Muscle of leg (tissue), 11 donors: Measurements from ENCODE around the gene HOXC12. TPM values are rescaled to one million over a fixed set of nuclear protein-coding genes. Genes with fewer than 3 reads are reported as not detected.

Source experiments
- DNase-seq: peaks from one replicate; pipeline ENCODE4 v3.0.0; 2013
- H3K27ac ChIP-seq: one replicate; pipeline ENCODE4 v1.5.1; 2013; ENCODE audit warnings: mild to moderate bottlenecking, low read length, control low read depth
- H3K27me3 ChIP-seq: one replicate; pipeline ENCODE4 v1.6.1; 2013; ENCODE audit warnings: low read length; ENCODE audit not compliant: control insufficient read depth, insufficient read depth
- H3K36me3 ChIP-seq: one replicate; pipeline ENCODE4 v1.6.1; 2013; ENCODE audit warnings: low read length; ENCODE audit not compliant: control insufficient read depth, insufficient read depth
- H3K4me1 ChIP-seq: one replicate; pipeline ENCODE4 v1.6.1; 2013; ENCODE audit warnings: low read length; ENCODE audit not compliant: control insufficient read depth, insufficient read depth
- H3K4me3 ChIP-seq: one replicate; pipeline ENCODE4 v1.5.1; 2013; ENCODE audit warnings: low read length, control low read depth
- H3K9me3 ChIP-seq: replicated peaks from 2 replicates; pipeline ENCODE4 v1.6.1; 2013; ENCODE audit warnings: low read depth, low read length; ENCODE audit not compliant: control insufficient read depth
- WGBS: methylation state at CpG from one replicate; pipeline ENCODE4 v1.1.5; 2013; ENCODE audit warnings: missing lambda C conversion rate; ENCODE audit not compliant: insufficient coverage; 5-methylcytosine and 5-hydroxymethylcytosine counted together
- polyA plus RNA-seq, 8 donors: library from polyadenylated mRNA; unstranded; fragments of 120-200 nt; gene quantifications; one replicate each; pipeline versions ENCODE4 v1.2.1 to v1.2.3, GENCODE V29; 2013; ENCODE audit warnings: inconsistent platforms in 1 of 8, low replicate concordance in 1 of 8; ENCODE audit not compliant: insufficient read length in 8 of 8, insufficient read depth in 1 of 8
- total RNA-seq: library from RNA; stranded (reverse); fragments of 120-200 nt; gene quantifications from one replicate; pipeline ENCODE4 v1.2.4, GENCODE V29; 2013

The HOXC12 gene
- total and polyA plus RNA-seq, 9 donors, result 0.06 to 0.30 (median 0.08) TPM; not detected in 2

DNA sequence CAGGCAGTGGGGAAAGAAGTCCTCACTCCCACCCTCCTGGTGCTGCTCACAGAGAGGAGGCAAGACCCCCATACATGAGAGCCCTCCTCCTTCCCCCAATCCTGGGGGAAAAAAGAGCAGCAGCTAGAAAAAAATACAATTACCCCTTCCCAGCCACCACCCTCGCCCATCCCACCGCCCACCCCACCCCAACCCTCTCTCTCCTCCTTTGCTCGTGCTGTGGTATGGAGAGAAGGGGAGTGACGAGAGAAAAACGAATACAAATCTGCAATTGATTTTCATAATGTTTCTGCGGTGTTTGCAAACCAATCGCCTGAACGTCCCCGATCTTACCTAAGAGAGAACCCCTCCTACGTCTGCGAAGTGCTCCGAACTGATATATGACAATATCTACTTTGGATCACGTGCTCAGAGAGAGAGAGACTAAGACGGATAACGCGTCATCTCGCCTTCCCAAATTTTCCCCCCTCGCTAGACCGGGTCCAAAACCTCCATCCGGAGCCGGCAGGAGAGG is 18.1 kb downstream of the HOXC12 start, which contains the start of gene HOXC11:
Gene HOXC11, plus strand, starts transcription at position 405 of the 514 bp plus-strand sequence. CDS start 116 bp downstream, outside the sequence.
- Histone ChIP-seq H3K36me3 (no peaks in the 10 kb centered on the region), H3K4me3 (peak within 1 kb of the TSS; percentile 59), H3K27ac (peak within 1 kb of the TSS; percentile 96), H3K9me3 (no peaks in the 10 kb centered on the region), H3K27me3 (peaks cover 89% of the 10 kb centered on the region), H3K4me1 (peaks cover 64% of the 10 kb centered on the region)
- DNase-seq, result no peak
- WGBS, result 0% methylated on average over 3 of the region's 21 CpGs

DNA sequence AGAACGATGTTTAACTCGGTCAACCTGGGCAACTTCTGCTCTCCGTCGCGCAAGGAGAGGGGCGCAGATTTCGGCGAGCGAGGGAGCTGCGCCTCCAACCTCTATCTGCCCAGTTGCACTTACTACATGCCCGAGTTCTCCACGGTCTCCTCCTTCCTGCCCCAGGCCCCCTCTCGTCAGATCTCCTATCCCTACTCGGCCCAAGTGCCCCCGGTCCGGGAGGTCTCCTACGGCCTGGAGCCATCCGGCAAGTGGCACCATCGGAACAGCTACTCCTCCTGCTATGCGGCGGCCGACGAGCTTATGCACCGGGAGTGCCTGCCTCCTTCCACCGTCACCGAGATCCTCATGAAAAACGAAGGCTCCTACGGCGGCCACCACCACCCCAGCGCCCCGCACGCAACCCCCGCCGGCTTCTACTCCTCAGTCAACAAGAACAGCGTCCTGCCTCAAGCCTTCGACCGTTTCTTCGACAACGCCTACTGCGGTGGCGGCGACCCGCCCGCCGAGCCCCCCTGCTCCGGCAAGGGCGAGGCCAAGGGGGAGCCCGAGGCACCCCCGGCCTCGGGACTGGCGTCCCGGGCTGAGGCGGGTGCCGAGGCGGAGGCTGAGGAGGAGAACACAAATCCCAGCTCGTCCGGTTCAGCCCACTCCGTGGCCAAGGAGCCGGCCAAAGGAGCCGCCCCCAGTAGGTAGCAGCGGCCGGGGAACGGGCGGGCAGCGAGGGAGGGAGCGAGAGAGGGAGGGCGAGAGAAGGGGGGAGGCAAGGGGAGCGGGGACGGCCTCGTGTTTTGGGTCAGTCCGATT is 18.7 kb downstream of the HOXC12 start:
- Histone ChIP-seq H3K9me3 (no peaks in the 10 kb centered on the region), H3K4me3 (peak overlapping the region; percentile 59), H3K27ac (peak overlapping the region; percentile 96), H3K27me3 (peaks cover 87% of the 10 kb centered on the region), H3K36me3 (no peaks in the 10 kb centered on the region), H3K4me1 (peaks cover 64% of the 10 kb centered on the region)
- WGBS, result under 1% methylated on average over 60 of the region's 71 CpGs
- peak; percentile 80 for DNase-seq

DNA sequence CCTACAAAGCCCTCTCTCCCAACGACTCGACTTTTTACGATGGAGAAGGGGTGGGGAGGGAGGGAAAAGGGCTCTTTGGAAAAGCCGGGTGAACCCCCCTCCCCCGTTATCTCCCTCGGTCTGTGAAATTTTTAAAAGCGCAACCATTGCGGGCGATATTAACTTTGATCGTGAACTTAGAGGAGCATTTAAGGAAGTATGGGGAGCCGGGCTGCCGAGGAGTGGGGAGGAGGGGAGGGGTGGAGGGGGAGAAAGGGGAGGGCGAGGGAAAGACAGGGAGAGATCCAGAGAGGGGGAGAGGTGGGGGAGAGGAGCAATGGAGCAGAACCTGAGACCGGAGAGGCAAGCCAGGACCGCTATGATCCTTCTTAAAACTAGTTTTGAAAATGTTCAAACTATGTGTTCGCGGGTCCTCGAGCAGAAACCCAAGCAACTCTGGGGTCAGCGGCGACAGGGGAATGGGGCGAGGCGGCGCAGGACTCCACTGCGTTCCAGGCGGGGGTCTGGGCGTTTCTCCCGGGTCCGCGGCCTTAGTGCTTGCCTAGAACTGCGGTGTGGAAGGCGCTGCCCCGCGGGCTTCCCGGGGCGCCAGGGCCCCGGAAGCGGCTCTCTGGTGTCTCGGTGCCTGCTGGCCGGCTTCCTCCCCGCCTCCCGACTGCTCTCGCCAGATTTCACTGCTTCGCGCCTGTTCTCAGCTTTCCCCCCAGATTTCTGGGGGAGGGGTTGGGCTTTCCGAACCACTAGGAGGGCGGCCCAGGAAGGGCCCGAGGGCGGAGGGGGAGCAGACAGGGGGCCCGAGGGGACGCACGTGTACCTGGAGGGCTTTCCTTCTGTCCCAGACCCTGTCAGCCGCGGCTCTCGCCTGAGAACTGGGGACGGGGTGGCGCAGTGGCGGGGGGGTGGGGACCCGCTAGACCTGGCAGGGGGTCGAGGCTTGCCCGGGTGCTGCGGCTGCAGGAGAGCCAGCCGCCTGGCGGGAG is 19.7 kb downstream of the HOXC12 start, which contains the start of gene HOTAIR:
Gene HOTAIR, minus strand, starts transcription at position 871 of the 980 bp plus-strand sequence.
- peaks cover 65% of the 10 kb centered on the region for H3K4me1 ChIP-seq
- no peaks in the 10 kb centered on the region for H3K9me3 ChIP-seq
- peak; percentile 89 for DNase-seq
- no peaks in the 10 kb centered on the region for H3K36me3 ChIP-seq
- peak within 1 kb of the TSS; percentile 59 for H3K4me3 ChIP-seq
- peaks cover 86% of the 10 kb centered on the region for H3K27me3 ChIP-seq
- under 1% methylated on average over 37 of the region's 63 CpGs for WGBS
- peak within 1 kb of the TSS; percentile 96 for H3K27ac ChIP-seq

DNA sequence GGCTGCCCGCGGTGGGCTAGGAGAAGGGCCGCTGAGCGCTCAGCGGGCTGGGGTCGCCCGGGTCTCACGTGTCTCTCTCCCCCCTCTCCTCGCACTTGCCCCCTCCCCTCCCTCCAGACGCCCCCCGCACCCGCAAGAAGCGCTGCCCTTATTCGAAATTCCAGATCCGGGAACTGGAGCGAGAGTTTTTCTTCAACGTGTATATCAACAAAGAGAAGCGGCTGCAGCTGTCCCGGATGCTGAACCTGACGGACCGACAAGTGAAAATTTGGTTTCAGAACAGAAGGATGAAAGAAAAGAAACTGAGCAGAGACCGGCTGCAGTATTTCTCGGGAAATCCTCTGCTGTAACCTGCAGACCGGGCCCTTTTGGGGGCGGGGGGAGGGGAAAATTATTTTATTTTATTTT is 20.4 kb downstream of the HOXC12 start:
- Histone ChIP-seq H3K27me3 (peaks cover 85% of the 10 kb centered on the region), H3K27ac (peak overlapping the region; percentile 96), H3K9me3 (no peaks in the 10 kb centered on the region), H3K36me3 (no peaks in the 10 kb centered on the region), H3K4me1 (peaks cover 65% of the 10 kb centered on the region), H3K4me3 (peak overlapping the region; percentile 59)
- 1% methylated on average over 12 of the region's 25 CpGs for WGBS
- peak; percentile 81 for DNase-seq

DNA sequence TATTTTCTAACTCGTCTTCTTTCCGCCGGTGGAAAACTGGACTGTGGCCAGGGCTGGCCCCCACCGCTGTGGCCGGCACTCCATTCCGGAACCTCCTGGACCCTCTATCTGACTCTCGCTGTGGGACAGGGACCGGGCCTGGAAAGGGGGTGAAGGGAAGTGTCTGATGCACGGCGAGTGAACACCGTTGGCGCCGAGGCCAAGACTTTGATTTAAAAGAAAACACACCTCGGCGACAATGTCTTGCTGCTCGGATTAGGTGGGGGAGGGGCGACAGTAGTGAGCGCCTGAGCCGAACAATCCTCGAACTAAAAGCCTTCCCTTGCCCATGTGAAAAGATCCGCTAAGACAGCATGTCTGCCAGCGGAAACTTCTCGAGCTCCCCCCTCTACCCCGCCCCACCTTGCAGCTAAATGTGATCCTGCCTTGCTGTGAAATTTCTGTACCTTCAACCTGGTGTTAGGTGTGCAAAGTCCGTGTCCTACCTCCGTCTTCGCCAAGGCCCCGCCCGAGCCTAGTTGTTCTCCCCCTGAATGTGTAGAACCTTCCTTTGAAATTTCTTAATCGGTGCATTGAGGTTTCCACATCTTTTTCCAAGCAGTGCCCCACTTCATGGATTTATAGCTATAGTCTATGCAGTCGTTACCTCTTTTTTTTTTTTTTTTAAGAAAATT is 20.9 kb downstream of the HOXC12 start:
- peak overlapping the region; percentile 96 for H3K27ac ChIP-seq
- H3K36me3 ChIP-seq, result no peaks in the 10 kb centered on the region
- WGBS, result 41% methylated on average over 14 of the region's 31 CpGs
- H3K4me1 ChIP-seq, result peaks cover 67% of the 10 kb centered on the region
- H3K4me3 ChIP-seq, result peak overlapping the region; percentile 59
- DNase-seq, result peak; percentile 54
- no peaks in the 10 kb centered on the region for H3K9me3 ChIP-seq
- H3K27me3 ChIP-seq, result peaks cover 83% of the 10 kb centered on the region

DNA sequence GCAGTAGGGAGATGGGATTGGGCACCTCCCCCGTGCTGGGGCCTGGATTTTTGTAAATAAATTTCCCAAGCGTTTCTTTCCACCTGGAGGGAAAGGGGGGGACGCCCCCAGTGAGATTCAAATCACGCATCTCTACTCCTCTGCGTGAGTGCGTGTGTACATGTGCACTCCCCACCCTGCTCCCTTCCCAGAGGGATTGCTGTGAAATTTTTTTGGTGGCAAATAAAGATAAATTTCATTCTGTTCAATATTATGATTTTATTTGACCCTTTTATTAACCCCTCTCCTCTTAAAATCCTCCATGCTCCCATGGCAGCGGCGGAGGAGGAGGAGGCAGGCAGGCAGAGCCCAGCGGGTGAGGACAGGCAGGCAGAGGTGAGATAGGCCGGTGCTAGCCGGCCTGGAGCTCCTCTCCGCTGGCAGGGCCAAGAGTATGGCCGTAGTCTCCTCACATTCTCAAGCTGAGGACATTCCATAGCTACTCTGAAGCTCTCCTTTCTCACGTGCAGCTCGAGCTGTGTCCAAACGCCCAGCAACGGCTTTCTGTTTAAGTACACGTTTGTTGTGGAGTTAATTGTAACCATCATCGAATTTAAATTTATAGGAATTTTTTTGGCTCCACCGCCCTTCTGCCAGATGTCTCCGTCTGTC is 21.6 kb downstream of the HOXC12 start:
- H3K36me3 ChIP-seq, result no peaks in the 10 kb centered on the region
- DNase-seq, result peak; percentile 95
- H3K27ac ChIP-seq, result peak overlapping the region; percentile 96
- H3K9me3 ChIP-seq, result no peaks in the 10 kb centered on the region
- WGBS, result 16% methylated on average over 6 of the region's 21 CpGs
- H3K4me3 ChIP-seq, result no peak overlapping the region
- peaks cover 73% of the 10 kb centered on the region for H3K4me1 ChIP-seq
- H3K27me3 ChIP-seq, result peaks cover 82% of the 10 kb centered on the region

DNA sequence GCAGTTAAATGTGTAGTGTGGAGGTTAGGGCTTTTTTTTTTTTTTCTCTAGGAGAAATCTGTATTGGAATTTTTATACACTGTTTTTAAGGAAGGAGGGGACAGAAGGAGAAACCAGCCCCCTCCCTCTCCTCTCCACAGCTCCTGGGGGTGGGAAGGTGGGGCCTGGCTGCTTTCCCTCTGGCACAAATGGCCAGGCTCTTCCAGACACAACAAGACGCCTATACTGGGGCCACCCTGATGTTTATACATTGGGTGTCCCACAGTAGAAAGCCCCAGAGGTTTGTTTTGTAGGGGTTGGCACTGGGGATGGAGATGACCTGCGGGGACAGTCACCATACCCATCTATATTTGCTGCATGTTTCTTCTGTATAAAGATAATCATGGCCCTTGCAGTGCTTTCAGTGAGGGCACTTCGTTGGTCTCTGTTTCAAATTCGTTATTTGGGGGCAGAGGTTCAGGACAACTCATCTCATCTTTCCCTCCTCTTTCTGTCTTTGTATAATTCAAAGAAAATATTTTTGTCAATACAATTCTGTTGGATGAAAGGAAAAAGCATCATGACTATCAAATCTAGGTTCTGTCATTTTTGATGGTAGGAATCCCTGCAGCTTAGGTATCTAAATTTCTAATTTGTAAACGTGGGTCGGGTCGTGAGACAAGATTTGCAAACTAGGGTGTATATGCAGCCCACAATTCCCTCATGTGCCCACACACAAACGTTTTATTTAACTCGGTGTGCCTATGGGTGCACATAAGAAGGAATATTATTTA is 22.3 kb downstream of the HOXC12 start:
- DNase-seq, result no peak
- Histone ChIP-seq H3K27me3 (peaks cover 81% of the 10 kb centered on the region), H3K9me3 (no peaks in the 10 kb centered on the region), H3K36me3 (no peaks in the 10 kb centered on the region), H3K27ac (peak overlapping the region; percentile 96), H3K4me1 (peaks cover 75% of the 10 kb centered on the region), H3K4me3 (no peak overlapping the region)
- no CpG with 5 or more reads among the region's 9 CpGs for WGBS

DNA sequence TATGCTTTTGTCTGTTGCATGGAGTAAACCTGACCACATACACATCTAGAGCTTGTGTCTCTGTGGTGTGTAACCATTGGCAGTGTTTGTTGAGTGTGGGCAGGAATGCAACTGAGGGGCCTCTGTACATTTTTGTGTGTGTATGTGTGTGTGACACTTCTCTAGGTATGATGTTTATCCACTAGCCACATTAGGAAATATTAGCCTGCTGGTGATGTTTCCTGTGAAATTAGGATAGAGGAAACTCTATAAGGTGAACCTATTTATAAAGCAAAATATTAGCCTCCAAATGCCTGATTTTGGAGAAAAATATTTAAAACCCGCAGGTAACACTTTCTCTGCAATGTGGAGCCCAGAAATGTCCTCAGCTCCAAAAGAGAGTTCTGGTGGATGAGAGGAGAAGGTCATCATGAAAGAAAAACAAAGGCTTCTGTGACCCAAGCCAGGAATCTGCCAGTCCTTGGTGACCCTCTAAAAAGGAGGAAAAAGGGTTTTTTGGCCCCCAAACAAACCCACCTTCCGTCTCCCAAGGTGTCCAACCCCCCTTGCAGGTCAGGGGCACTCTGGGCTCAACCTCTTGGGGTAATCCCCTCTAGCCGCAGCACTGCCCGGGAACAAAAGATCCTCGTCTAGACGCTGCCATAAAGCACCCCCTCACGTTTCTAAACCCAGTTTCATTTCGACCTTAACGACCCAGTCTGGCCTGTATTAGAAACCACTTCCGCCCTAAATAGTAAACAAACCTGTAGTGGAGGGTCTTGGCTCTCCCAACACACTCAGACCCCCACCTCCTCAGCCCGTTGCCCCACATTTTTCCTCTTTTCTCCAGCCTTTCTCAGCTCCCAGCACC is 23.1 kb downstream of the HOXC12 start:
- H3K4me3 ChIP-seq, result no peak overlapping the region
- no peaks in the 10 kb centered on the region for H3K9me3 ChIP-seq
- H3K27ac ChIP-seq, result peak overlapping the region; percentile 75
- H3K36me3 ChIP-seq, result no peaks in the 10 kb centered on the region
- peaks cover 74% of the 10 kb centered on the region for H3K4me1 ChIP-seq
- peak; percentile 30 for DNase-seq
- peaks cover 81% of the 10 kb centered on the region for H3K27me3 ChIP-seq
- WGBS, result 20% methylated on average over 5 of the region's 11 CpGs
